GM18511 (cell line): ENCODE measurements around the gene RAD51B.

Source experiments
- ATAC-seq: cut with Tn5 transposase; IDR thresholded peaks from one replicate; pipeline ENCODE4 v1.9.1; 2021; ENCODE audit warnings: mild to moderate bottlenecking, moderate library complexity; ENCODE audit not compliant: unreplicated experiment

Gene RAD51B

GRCh38 chr14:68140076-68140741 lies 320.6 kb downstream of the RAD51B start:
- no peak for ATAC-seq

- no peak for ATAC-seq
These were observed 321.2 kb downstream of the RAD51B start for GRCh38 chr14:68140806-68141205.

- ATAC-seq: no peak
These were observed 321.9 kb downstream of the RAD51B start for GRCh38 chr14:68141281-68142088.

GRCh38 chr14:68143341-68143841 lies 323.8 kb downstream of the RAD51B start:
- no peak for ATAC-seq

GRCh38 chr14:68144051-68144681 lies 324.6 kb downstream of the RAD51B start:
- no peak for ATAC-seq

GRCh38 chr14:68145036-68145435 lies 325.5 kb downstream of the RAD51B start:
- ATAC-seq: no peak

GRCh38 chr14:68145539-68145938 lies 326.0 kb downstream of the RAD51B start:
- ATAC-seq: no peak

GRCh38 chr14:68146818-68147217 lies 327.2 kb downstream of the RAD51B start:
- ATAC-seq: no peak

- no peak for ATAC-seq
These were observed 327.7 kb downstream of the RAD51B start for GRCh38 chr14:68147303-68147702.

GRCh38 chr14:68148276-68148675 lies 328.7 kb downstream of the RAD51B start:
- no peak for ATAC-seq

GRCh38 chr14:68148763-68149162 lies 329.2 kb downstream of the RAD51B start:
- no peak for ATAC-seq

GRCh38 chr14:68153275-68153674 lies 333.7 kb downstream of the RAD51B start:
- ATAC-seq: no peak

- no peak for ATAC-seq
These were observed 334.7 kb downstream of the RAD51B start for GRCh38 chr14:68154275-68154674.

- no peak for ATAC-seq
These were observed 338.4 kb downstream of the RAD51B start for GRCh38 chr14:68157971-68158371.

GRCh38 chr14:68158640-68159039 lies 339.1 kb downstream of the RAD51B start:
- ATAC-seq: no peak

GRCh38 chr14:68159701-68160633 lies 340.4 kb downstream of the RAD51B start:
- ATAC-seq: no peak

- ATAC-seq: no peak
These were observed 341.4 kb downstream of the RAD51B start for GRCh38 chr14:68160779-68161546.

GRCh38 chr14:68162887-68163286 lies 343.3 kb downstream of the RAD51B start:
- ATAC-seq: no peak

- ATAC-seq: no peak
These were observed 345.1 kb downstream of the RAD51B start for GRCh38 chr14:68164711-68165113.
